H9 (cell line): Measurements from ENCODE around the gene APOBEC3A. TPM values are rescaled to one million over a fixed set of nuclear protein-coding genes. Genes with fewer than 3 reads are reported as not detected.

Experiments
- DNase-seq: peaks from one replicate; pipeline ENCODE4 v3.0.0-alpha.2; 2017
- H2AFZ ChIP-seq: one replicate; pipeline ENCODE4 v1.6.1; 2013; ENCODE audit warnings: mild to moderate bottlenecking, low read length, control low read depth, moderate library complexity
- H2AK5ac ChIP-seq: 2 replicates; pipeline ENCODE4 v1.6.1; 2013; ENCODE audit warnings: low read length, control low read depth, mixed read lengths; ENCODE audit not compliant: insufficient read length
- H2BK120ac ChIP-seq: one replicate; pipeline ENCODE4 v1.6.1; 2013; ENCODE audit warnings: low read depth, mild to moderate bottlenecking, low read length, control low read depth, inconsistent platforms; ENCODE audit not compliant: poor library complexity, severe bottlenecking
- H2BK12ac ChIP-seq: 2 replicates; pipeline ENCODE4 v1.6.1; 2013; ENCODE audit warnings: low read length, control low read depth, mixed read lengths, low read depth; ENCODE audit not compliant: insufficient read length
- H2BK15ac ChIP-seq: 2 replicates; pipeline ENCODE4 v1.6.1; 2013; ENCODE audit warnings: low read depth, low read length, control low read depth
- H2BK20ac ChIP-seq: one replicate; pipeline ENCODE4 v1.6.1; 2013; ENCODE audit warnings: low read depth, mild to moderate bottlenecking, low read length, control low read depth, inconsistent platforms; ENCODE audit not compliant: poor library complexity, severe bottlenecking
- H2BK5ac ChIP-seq: 2 replicates; pipeline ENCODE4 v1.6.1; 2013; ENCODE audit warnings: low read length, control low read depth, mixed read lengths; ENCODE audit not compliant: insufficient read length
- H3K14ac ChIP-seq: 2 replicates; pipeline ENCODE4 v1.6.1; 2013; ENCODE audit warnings: low read length, control low read depth; ENCODE audit not compliant: insufficient read depth
- H3K18ac ChIP-seq: 2 replicates; pipeline ENCODE4 v1.6.1; 2013; ENCODE audit warnings: low read depth, mild to moderate bottlenecking, mixed read lengths, low read length, control low read depth; ENCODE audit not compliant: insufficient read length
- H3K23ac ChIP-seq: 2 replicates; pipeline ENCODE4 v1.6.1; 2013; ENCODE audit warnings: low read length, control low read depth, mixed read lengths, low read depth; ENCODE audit not compliant: insufficient read length
- H3K23me2 ChIP-seq: 2 replicates; pipeline ENCODE4 v1.6.1; 2013; ENCODE audit warnings: low read depth, mild to moderate bottlenecking, mixed read lengths, low read length, control low read depth; ENCODE audit not compliant: insufficient read length, poor library complexity, severe bottlenecking
- H3K27ac ChIP-seq: 2 replicates; pipeline ENCODE4 v1.5.1; 2013; ENCODE audit warnings: low read length, control low read depth, mixed read lengths, low read depth; ENCODE audit not compliant: insufficient read length
- H3K27me3 ChIP-seq: 2 replicates; pipeline ENCODE4 v1.6.1; 2013; ENCODE audit warnings: low read length, control low read depth, inconsistent platforms; ENCODE audit not compliant: insufficient read depth
- H3K4ac ChIP-seq: 2 replicates; pipeline ENCODE4 v1.6.1; 2013; ENCODE audit warnings: low read depth, mild to moderate bottlenecking, control low read depth, inconsistent platforms, low read length, moderate library complexity
- H3K4me1 ChIP-seq: 2 replicates; pipeline ENCODE4 v1.6.1; 2013; ENCODE audit warnings: low read length, control low read depth, inconsistent platforms; ENCODE audit not compliant: insufficient read depth
- H3K4me2 ChIP-seq: 2 replicates; pipeline ENCODE4 v1.6.1; 2013; ENCODE audit warnings: low read length, control low read depth, mixed read lengths; ENCODE audit not compliant: insufficient read length, insufficient read depth
- H3K56ac ChIP-seq: 2 replicates; pipeline ENCODE4 v1.6.1; 2013; ENCODE audit warnings: low read depth, mild to moderate bottlenecking, mixed read lengths, low read length, control low read depth; ENCODE audit not compliant: insufficient read length
- H3K79me1 ChIP-seq: 2 replicates; pipeline ENCODE4 v1.6.1; 2013; ENCODE audit warnings: low read depth, mild to moderate bottlenecking, moderate library complexity, low read length, control low read depth, inconsistent platforms; ENCODE audit not compliant: insufficient read depth, poor library complexity, severe bottlenecking
- H3K79me2 ChIP-seq: 2 replicates; pipeline ENCODE4 v1.6.1; 2013; ENCODE audit warnings: low read length, control low read depth, inconsistent platforms; ENCODE audit not compliant: insufficient read depth
- H3K9ac ChIP-seq: 2 replicates; pipeline ENCODE4 v1.6.1; 2013; ENCODE audit warnings: low read length, control low read depth, mixed read lengths; ENCODE audit not compliant: insufficient read length; ENCODE audit errors: extremely low read depth
- H3K9me3 ChIP-seq: one replicate; pipeline ENCODE4 v1.6.1; 2013; ENCODE audit warnings: low read depth, low read length, inconsistent platforms; ENCODE audit not compliant: control insufficient read depth
- H3T11ph ChIP-seq: one replicate; pipeline ENCODE4 v1.6.1; 2013; ENCODE audit warnings: mild to moderate bottlenecking, low read length, control low read depth, inconsistent platforms
- H4K20me1 ChIP-seq: one replicate; pipeline ENCODE4 v1.6.1; 2013; ENCODE audit not compliant: control insufficient read depth, insufficient read length, insufficient read depth
- H4K5ac ChIP-seq: 2 replicates; pipeline ENCODE4 v1.6.1; 2013; ENCODE audit warnings: low read depth, mild to moderate bottlenecking, mixed read lengths, low read length, control low read depth; ENCODE audit not compliant: insufficient read length
- H4K8ac ChIP-seq: replicated peaks from 2 replicates; pipeline ENCODE4 v1.6.1; 2013; ENCODE audit warnings: low read length, control low read depth, mixed read lengths, low read depth; ENCODE audit not compliant: insufficient read length
- H4K91ac ChIP-seq: 2 replicates; pipeline ENCODE4 v1.6.1; 2013; ENCODE audit warnings: low read depth, mild to moderate bottlenecking, moderate library complexity, mixed read lengths, low read length, control low read depth; ENCODE audit not compliant: insufficient read length
- H3K27ac Mint-ChIP-seq, 3 experiments: 2 replicates in 2 of 3; 3 replicates in 1 of 3; pipeline ENCODE4 v1.8.0; 2020 to 2021; ENCODE audit warnings: mixed read lengths in 3 of 3, mild to moderate bottlenecking in 1 of 3, moderate library complexity in 1 of 3
- H3K27me3 Mint-ChIP-seq: 2 replicates; pipeline ENCODE4 v1.8.0; 2021; ENCODE audit warnings: low read depth, mild to moderate bottlenecking, moderate library complexity, mixed read lengths
- H3K36me3 Mint-ChIP-seq, 3 experiments: 2 replicates in 2 of 3; 3 replicates in 1 of 3; pipeline ENCODE4 v1.8.0; 2020 to 2021; ENCODE audit warnings: low read depth in 3 of 3, mixed read lengths in 3 of 3; ENCODE audit not compliant: insufficient read depth in 1 of 3
- H3K4me1 Mint-ChIP-seq, 2 experiments: 2 replicates each; pipeline ENCODE4 v1.8.0; 2020; ENCODE audit warnings: mixed read lengths in 2 of 2
- H3K4me3 Mint-ChIP-seq, 2 experiments: 2 replicates in 1 of 2; 3 replicates in 1 of 2; pipeline ENCODE4 v1.8.0; 2020 to 2021; ENCODE audit warnings: mild to moderate bottlenecking in 2 of 2, mixed read lengths in 2 of 2, moderate library complexity in 1 of 2
- H3K9me3 Mint-ChIP-seq, 2 experiments: 2 replicates in 1 of 2; 3 replicates in 1 of 2; pipeline ENCODE4 v1.8.0; 2020; ENCODE audit warnings: mild to moderate bottlenecking in 2 of 2, mixed read lengths in 2 of 2, moderate library complexity in 1 of 2
- WGBS: extraction: QIAGEN DNeasy Blood & Tissue Kit; methylation state at CpG from one replicate; pipeline ENCODE4 v1.1.7; 2013; ENCODE audit warnings: missing lambda C conversion rate, low lambda C conversion rate, mixed read lengths; ENCODE audit not compliant: insufficient read length; ENCODE audit errors: extremely low coverage; 5-methylcytosine and 5-hydroxymethylcytosine counted together
- total RNA-seq: library from RNA; stranded (reverse); gene quantifications from 2 replicates; pipeline ENCODE4 v1.2.1, GENCODE V29; 2021
- TF ChIP-seq, protein P1 (sequence below): fragments of 200-600 bp; sonication (generic); conservative IDR thresholded peaks from 3 replicates; pipeline ENCODE4 v1.8.0; 2021; ENCODE audit warnings: antibody characterized with exemption, mild to moderate bottlenecking

APOBEC3A gene
- total RNA-seq, 1 experiment from 2014 or later: not detected

DNA sequence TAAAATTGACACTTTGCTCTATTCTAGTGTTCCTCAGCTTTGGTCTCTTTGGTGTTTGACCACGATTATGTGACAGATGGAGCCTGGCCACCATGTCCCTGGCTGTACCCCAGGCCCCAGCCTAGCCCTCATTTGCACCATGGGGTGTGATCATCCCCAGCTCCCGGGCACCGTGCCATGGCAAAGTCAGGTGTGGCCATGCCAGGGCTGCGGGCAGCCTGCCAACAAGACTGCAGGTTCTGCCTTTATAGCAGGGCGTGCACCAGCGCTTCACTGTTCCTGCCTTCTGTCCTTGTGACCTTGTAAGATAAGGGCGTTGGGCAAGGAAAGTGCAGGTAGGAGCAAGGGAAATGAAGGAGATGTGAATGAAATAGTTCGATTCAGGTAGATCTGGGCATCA lies 22.4 kb upstream of the APOBEC3A start:
- H3K14ac ChIP-seq: no peak overlapping the region
- peaks cover 6% of the 10 kb centered on the region for H3K27me3 Mint-ChIP-seq
- no peak overlapping the region for H2BK20ac ChIP-seq
- H2BK5ac ChIP-seq: no peak overlapping the region
- TF ChIP-seq, protein P1, sequence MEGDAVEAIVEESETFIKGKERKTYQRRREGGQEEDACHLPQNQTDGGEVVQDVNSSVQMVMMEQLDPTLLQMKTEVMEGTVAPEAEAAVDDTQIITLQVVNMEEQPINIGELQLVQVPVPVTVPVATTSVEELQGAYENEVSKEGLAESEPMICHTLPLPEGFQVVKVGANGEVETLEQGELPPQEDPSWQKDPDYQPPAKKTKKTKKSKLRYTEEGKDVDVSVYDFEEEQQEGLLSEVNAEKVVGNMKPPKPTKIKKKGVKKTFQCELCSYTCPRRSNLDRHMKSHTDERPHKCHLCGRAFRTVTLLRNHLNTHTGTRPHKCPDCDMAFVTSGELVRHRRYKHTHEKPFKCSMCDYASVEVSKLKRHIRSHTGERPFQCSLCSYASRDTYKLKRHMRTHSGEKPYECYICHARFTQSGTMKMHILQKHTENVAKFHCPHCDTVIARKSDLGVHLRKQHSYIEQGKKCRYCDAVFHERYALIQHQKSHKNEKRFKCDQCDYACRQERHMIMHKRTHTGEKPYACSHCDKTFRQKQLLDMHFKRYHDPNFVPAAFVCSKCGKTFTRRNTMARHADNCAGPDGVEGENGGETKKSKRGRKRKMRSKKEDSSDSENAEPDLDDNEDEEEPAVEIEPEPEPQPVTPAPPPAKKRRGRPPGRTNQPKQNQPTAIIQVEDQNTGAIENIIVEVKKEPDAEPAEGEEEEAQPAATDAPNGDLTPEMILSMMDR: no peak
- no peak overlapping the region for H2AFZ ChIP-seq
- H3K4me1 ChIP-seq: no peaks in the 10 kb centered on the region
- no peak overlapping the region for H3K18ac ChIP-seq
- H3T11ph ChIP-seq: no peak overlapping the region
- no CpG with 5 or more reads among the region's 8 CpGs for WGBS
- no peaks in the 10 kb centered on the region for H3K23me2 ChIP-seq
- H2BK120ac ChIP-seq: no peak overlapping the region
- no peaks in the 10 kb centered on the region for H3K79me2 ChIP-seq
- no peak overlapping the region for H3K9ac ChIP-seq
- H3K23ac ChIP-seq: no peak overlapping the region
- H3K4me2 ChIP-seq: no peak overlapping the region
- no peak overlapping the region for H3K4ac ChIP-seq
- H3K56ac ChIP-seq: no peak overlapping the region
- H3K4me3 Mint-ChIP-seq: no peak overlapping the region
- no peak overlapping the region for H4K5ac ChIP-seq
- no peaks in the 10 kb centered on the region for H4K20me1 ChIP-seq
- no peaks in the 10 kb centered on the region for H3K27me3 ChIP-seq
- no peak overlapping the region for H4K8ac ChIP-seq
- no peak for DNase-seq
- no peak overlapping the region for H2BK15ac ChIP-seq
- H2BK12ac ChIP-seq: no peak overlapping the region
- no peaks in the 10 kb centered on the region for H3K9me3 ChIP-seq
- H3K4me1 Mint-ChIP-seq: peaks cover 0 to 9% of the 10 kb centered on the region in 2 experiments; a peak in 3 of 4 replicates
- peaks cover 3 to 5% of the 10 kb centered on the region in 2 experiments; a peak in 3 of 5 replicates for H3K9me3 Mint-ChIP-seq
- H2AK5ac ChIP-seq: no peak overlapping the region
- H3K36me3 Mint-ChIP-seq: no peaks in the 10 kb centered on the region
- no peak overlapping the region for H3K27ac Mint-ChIP-seq
- no peak overlapping the region for H3K27ac ChIP-seq
- no peaks in the 10 kb centered on the region for H3K79me1 ChIP-seq
- no peak overlapping the region for H4K91ac ChIP-seq
